GM12892 (cell line): ENCODE measurements around the gene ADAMTS2.

Experiments used
- POLR2A ChIP-seq: IDR thresholded peaks from 2 replicates; pipeline ENCODE4 v1.6.1; 2011; ENCODE audit warnings: low read depth, low read length, control low read depth
- TAF1 ChIP-seq: IDR thresholded peaks from 2 replicates; pipeline ENCODE4 v1.6.1; 2011; ENCODE audit warnings: low read depth, mild to moderate bottlenecking, control low read depth, low read length, borderline replicate concordance

DNA sequence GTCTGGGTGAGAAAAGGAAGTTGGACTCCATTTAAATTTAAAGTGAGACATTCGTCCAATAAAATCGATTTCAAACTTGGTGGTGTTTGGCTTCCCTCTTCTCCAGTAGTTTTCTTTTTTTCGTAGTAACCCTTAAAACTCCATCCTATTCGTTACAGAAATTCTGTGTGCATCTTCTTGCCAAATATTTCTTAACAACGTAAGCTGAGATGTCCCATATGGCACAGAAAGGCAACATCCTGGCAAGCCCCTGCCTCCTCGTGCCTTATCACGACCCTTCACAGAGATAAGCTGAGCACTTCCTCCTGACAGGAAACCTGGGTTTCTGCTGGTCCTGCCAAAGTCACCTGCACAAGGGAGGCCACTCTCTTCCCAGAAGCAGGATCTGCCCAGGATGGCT is 11.8 kb upstream of the ADAMTS2 start:
- TF ChIP-seq POLR2A = no peak
- TF ChIP-seq TAF1 = no peak
